GM19463 (cell line): ENCODE measurements around the gene ENHO.
"Not testable (repeated sequence)": the region's sequence is repeated elsewhere in the genome, so short reads cannot be mapped to it uniquely, and the experiment has no call there.

Source experiments
- ATAC-seq: cut with Tn5 transposase; IDR thresholded peaks from one replicate; pipeline ENCODE4 v1.9.1; 2021; ENCODE audit warnings: mild to moderate bottlenecking, moderate library complexity; ENCODE audit not compliant: unreplicated experiment

ENHO gene

GRCh38 chr9:34482746-34483145 lies 40.0 kb downstream of the ENHO start:
- ATAC-seq = not testable (repeated sequence)

GRCh38 chr9:34481620-34482019 lies 41.2 kb downstream of the ENHO start:
- not testable (repeated sequence) for ATAC-seq

DNA sequence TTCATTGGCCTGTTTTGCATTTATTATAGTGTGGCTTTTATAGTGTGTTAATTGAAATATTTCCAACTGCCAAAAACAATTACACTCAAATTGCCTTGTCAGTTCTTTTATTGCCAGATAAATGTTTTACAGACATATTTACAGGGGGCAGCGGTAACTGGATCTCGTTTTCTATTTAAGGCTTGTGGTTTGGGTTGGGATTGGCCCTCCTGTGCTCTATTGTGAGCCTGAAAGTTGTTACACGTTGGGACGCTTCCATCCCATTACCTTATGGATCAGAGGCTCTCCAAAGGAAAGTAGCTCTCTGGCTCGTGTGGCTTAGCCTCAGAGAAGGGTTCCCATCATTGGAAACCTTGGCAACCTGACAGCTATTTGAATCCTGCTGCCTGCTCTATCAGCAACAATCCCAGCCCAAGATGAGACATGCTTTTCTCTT lies 43.3 kb downstream of the ENHO start:
- ATAC-seq = no peak

GRCh38 chr9:34477541-34477940 lies 45.2 kb downstream of the ENHO start:
- ATAC-seq = no peak

DNA sequence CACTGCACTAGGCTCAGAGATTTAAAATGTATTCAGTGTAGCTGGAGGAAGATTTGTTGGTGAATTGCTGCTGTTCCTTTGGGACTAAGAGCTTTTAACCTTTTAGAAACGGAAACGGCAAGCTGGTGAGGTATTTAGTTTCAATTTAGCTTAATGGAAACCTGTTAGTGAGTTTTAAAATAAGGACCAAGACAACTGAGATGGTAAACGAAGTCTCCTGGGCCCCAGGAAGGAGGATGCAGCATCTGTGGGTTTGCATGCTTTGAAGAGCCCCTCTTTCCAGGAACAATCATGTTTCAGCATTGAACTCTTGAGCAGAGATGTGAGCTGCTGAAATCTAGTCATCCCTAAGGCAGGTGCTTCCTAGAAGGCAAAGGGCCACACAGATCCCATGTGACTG lies 47.7 kb downstream of the ENHO start:
- ATAC-seq = no peak
